GM19395 (cell line): Measurements from ENCODE around the gene TMEM183A.
"Not testable (repeated sequence)": the region's sequence is repeated elsewhere in the genome, so short reads cannot be mapped to it uniquely, and the experiment has no call there.

Experiments used
- ATAC-seq: cut with Tn5 transposase; IDR thresholded peaks from one replicate; pipeline ENCODE4 v1.9.1; 2021; ENCODE audit warnings: mild to moderate bottlenecking, moderate library complexity; ENCODE audit not compliant: unreplicated experiment

The TMEM183A gene

GRCh38 chr1:202987255-202987654 lies 19.9 kb upstream of the TMEM183A start:
- no peak for ATAC-seq

GRCh38 chr1:202987922-202988583 lies 19.1 kb upstream of the TMEM183A start:
- ATAC-seq = no peak

GRCh38 chr1:202989879-202990278 lies 17.3 kb upstream of the TMEM183A start:
- no peak for ATAC-seq

- ATAC-seq = no peak
Observed at GRCh38 chr1:202991112-202991511, 16.1 kb upstream of the TMEM183A start.

GRCh38 chr1:202994756-202995155 lies 12.4 kb upstream of the TMEM183A start:
- no peak for ATAC-seq

- ATAC-seq = no peak
Observed at GRCh38 chr1:202998836-202999750, 8.1 kb upstream of the TMEM183A start.

- no peak for ATAC-seq
Observed at GRCh38 chr1:203000217-203000944, 6.8 kb upstream of the TMEM183A start.

GRCh38 chr1:203001986-203002385 lies 5.2 kb upstream of the TMEM183A start:
- ATAC-seq = no peak

- ATAC-seq = no peak
Observed at GRCh38 chr1:203002951-203003350, 4.2 kb upstream of the TMEM183A start.

GRCh38 chr1:203005395-203006142 lies 1.6 kb upstream of the TMEM183A start:
- not testable (repeated sequence) for ATAC-seq

- no peak for ATAC-seq
Observed at GRCh38 chr1:203009185-203009584, 2.0 kb downstream of the TMEM183A start.

- no peak for ATAC-seq
Observed at GRCh38 chr1:203011582-203011981, 4.4 kb downstream of the TMEM183A start.

GRCh38 chr1:203017061-203017460 lies 9.9 kb downstream of the TMEM183A start:
- no peak for ATAC-seq

GRCh38 chr1:203017692-203018091 lies 10.5 kb downstream of the TMEM183A start:
- no peak for ATAC-seq

GRCh38 chr1:203022855-203023254 lies 15.7 kb downstream of the TMEM183A start:
- not testable (repeated sequence) for ATAC-seq

GRCh38 chr1:203025686-203026030 lies 18.5 kb downstream of the TMEM183A start:
- no peak for ATAC-seq

- ATAC-seq = peak; percentile 75
Observed at GRCh38 chr1:203026031-203026665, 19.0 kb downstream of the TMEM183A start, which contains the start of gene PPFIA4. TSS of gene PPFIA4 (plus strand) at chr1:203026491. CDS start at chr1:203039009, 12,518 bp downstream.

- ATAC-seq = peak; percentile 37
Observed at GRCh38 chr1:203026666-203027663, 19.8 kb downstream of the TMEM183A start.
